Keratinocyte (primary cell): ENCODE measurements around the gene BCAS4. TPM values are rescaled to one million over a fixed set of nuclear protein-coding genes. Genes with fewer than 3 reads are reported as not detected.
A peak's percentile ranks its signal among the peaks of the same experiment; 100 is the strongest.

Experiments used
- DNase-seq: peaks from one replicate; pipeline ENCODE4 v3.0.0-alpha.2; 2011; ENCODE audit warnings: low read depth, missing footprints, low spot score
- FAIRE-seq: peaks from 2 replicates; lab custom pipeline; 2011; peaks lifted over from hg19 to GRCh38; lab: Jason Lieb, UNC
- H2AFZ ChIP-seq: 2 replicates; pipeline ENCODE4 v1.6.0; 2012; ENCODE audit warnings: low read length, control low read depth, inconsistent platforms; ENCODE audit not compliant: control insufficient read depth
- H3K27ac ChIP-seq: 2 replicates; pipeline ENCODE4 v1.5.1; 2011; ENCODE audit warnings: low read length; ENCODE audit not compliant: control insufficient read depth, insufficient read depth
- H3K27me3 ChIP-seq: 3 replicates; pipeline ENCODE4 v1.6.0; 2011; ENCODE audit warnings: low read length; ENCODE audit not compliant: control insufficient read depth, insufficient read depth; ENCODE audit errors: extremely low read depth
- H3K36me3 ChIP-seq, 2 experiments: 2 replicates in 1 of 2; 3 replicates in 1 of 2; pipeline ENCODE4 v1.5.1; 2011; ENCODE audit warnings: low read length in 2 of 2, mild to moderate bottlenecking in 1 of 2; ENCODE audit not compliant: control insufficient read depth in 2 of 2, insufficient read depth in 2 of 2; ENCODE audit errors: extremely low read depth in 1 of 2
- H3K4me1 ChIP-seq: 3 replicates; pipeline ENCODE4 v1.5.1; 2011; ENCODE audit warnings: low read length; ENCODE audit not compliant: control insufficient read depth, insufficient read depth; ENCODE audit errors: extremely low read depth
- H3K4me2 ChIP-seq: 3 replicates; pipeline ENCODE4 v1.6.0; 2011; ENCODE audit warnings: low read depth, low read length; ENCODE audit not compliant: control insufficient read depth, insufficient read depth; ENCODE audit errors: extremely low read depth
- H3K4me3 ChIP-seq, 3 experiments: fragments of 200-600 bp in 1 of 3; sonication (generic) in 1 of 3; 2 replicates in 2 of 3; 3 replicates in 1 of 3; pipeline ENCODE4 v1.5.1; 2011 to 2016; ENCODE audit warnings: low read length in 3 of 3, mild to moderate bottlenecking in 3 of 3, control low read depth in 2 of 3, inconsistent platforms in 1 of 3, low read depth in 1 of 3, mixed read lengths in 1 of 3, mixed run types in 1 of 3, moderate library complexity in 1 of 3; ENCODE audit not compliant: control insufficient read depth in 2 of 3, insufficient read depth in 2 of 3; ENCODE audit errors: extremely low read depth in 1 of 3
- H3K79me2 ChIP-seq: 2 replicates; pipeline ENCODE4 v1.6.0; 2012; ENCODE audit warnings: low read length; ENCODE audit not compliant: control insufficient read depth, insufficient read depth
- H3K9ac ChIP-seq: 3 replicates; pipeline ENCODE4 v1.6.0; 2011; ENCODE audit warnings: low read length; ENCODE audit not compliant: control insufficient read depth, insufficient read depth; ENCODE audit errors: extremely low read depth
- H3K9me1 ChIP-seq: 3 replicates; pipeline ENCODE4 v1.6.0; 2011; ENCODE audit warnings: low read length; ENCODE audit not compliant: control insufficient read depth, insufficient read depth; ENCODE audit errors: extremely low read depth
- H3K9me3 ChIP-seq: 2 replicates; pipeline ENCODE4 v1.5.1; 2012; ENCODE audit warnings: low read depth, low read length; ENCODE audit not compliant: control insufficient read depth
- H4K20me1 ChIP-seq: 3 replicates; pipeline ENCODE4 v1.6.0; 2011; ENCODE audit warnings: low read length; ENCODE audit not compliant: control insufficient read depth, insufficient read depth; ENCODE audit errors: extremely low read depth
- CTCF ChIP-seq, 3 experiments: IDR thresholded peaks in 1 of 3; conservative IDR thresholded peaks in 1 of 3; optimal IDR thresholded peaks in 1 of 3; 2 replicates in 2 of 3; 3 replicates in 1 of 3; pipeline versions ENCODE3 to v1.5.1; 2011; ENCODE audit warnings: low read length in 3 of 3, mild to moderate bottlenecking in 3 of 3, moderate library complexity in 2 of 3, control low read depth in 1 of 3, inconsistent platforms in 1 of 3; ENCODE audit not compliant: insufficient read depth in 2 of 3; ENCODE audit errors: extremely low read depth in 1 of 3
- EZH2 ChIP-seq: IDR thresholded peaks from one replicate; pipeline ENCODE4 v1.6.1; 2012; ENCODE audit warnings: inconsistent platforms, mild to moderate bottlenecking, low read length, moderate library complexity
- dilution Hi-C: fragments of 300-500 bp; cut with MboI; formaldehyde crosslinking; loops from one replicate; pipeline ENCODE4 v1.7.0; 2020; ENCODE audit warnings: low sequenced_read_pairs; ENCODE audit not compliant: extremely low pct_ligation_motif_present
- polyA plus RNA-seq, 5 experiments: library from polyadenylated mRNA; depleted of rRNA in 3 of 5; stranded (reverse) in 3 of 5; stranded (forward) in 1 of 5; unstranded in 1 of 5; fragments of >200 nt; gene quantifications; 1 replicate in 1 of 5; 2 replicates in 3 of 5; 3 replicates in 1 of 5; pipeline versions ENCODE4 v1.2.1 to v1.2.3, GENCODE V29; 2011 to 2012; ENCODE audit warnings: missing spikeins in 2 of 5, low read depth in 1 of 5, low replicate concordance in 1 of 5

Gene BCAS4
- polyA plus RNA-seq, 1 donor (not counting 4 experiments of a cell fraction or from before 2014, with no cell fraction given), result 13.8 TPM

GRCh38 chr20:50848846-50849673 is 54.2 kb downstream of the BCAS4 start:
- peak overlapping the region; percentile 62 for H3K9ac ChIP-seq
- peak overlapping the region; percentile 60 for H3K27ac ChIP-seq
- no peak for DNase-seq
- peak overlapping the region; percentile 61 for H3K4me2 ChIP-seq
- H3K27me3 ChIP-seq, result no peaks in the 10 kb centered on the region
- H3K79me2 ChIP-seq, result no peaks in the 10 kb centered on the region
- no peak for FAIRE-seq
- H3K36me3 ChIP-seq, result no peaks in the 10 kb centered on the region
- H3K4me3 ChIP-seq, result peak overlapping the region in 1 of 3 experiments; percentile 34
- peaks cover 2% of the 10 kb centered on the region for H3K9me1 ChIP-seq
- H3K4me1 ChIP-seq, result peaks cover 44% of the 10 kb centered on the region
- dilution Hi-C loops, result no loop called here
- H4K20me1 ChIP-seq, result no peaks in the 10 kb centered on the region
- peak overlapping the region; percentile 3 for H2AFZ ChIP-seq
- no peaks in the 10 kb centered on the region for H3K9me3 ChIP-seq
- no peak for TF ChIP-seq CTCF (optimal IDR thresholded peaks at IDR 0.05 in 1 of 3, IDR thresholded peaks at IDR 0.05 in 1 of 3, conservative IDR thresholded peaks at IDR 0.05 in 1 of 3; ENCODE audit: extremely low read depth in 1 of 3, insufficient read depth in 2 of 3, low read length in 3 of 3)
- TF ChIP-seq EZH2, result no peak

- peaks cover 31% of the 10 kb centered on the region for H3K4me1 ChIP-seq
- H3K9ac ChIP-seq, result no peak overlapping the region
- H3K27ac ChIP-seq, result no peak overlapping the region
- no peaks in the 10 kb centered on the region for H3K79me2 ChIP-seq
- H3K27me3 ChIP-seq, result no peaks in the 10 kb centered on the region
- DNase-seq (no peak), FAIRE-seq (no peak)
- TF ChIP-seq EZH2 (no peak), CTCF (optimal IDR thresholded peaks at IDR 0.05 in 1 of 3, IDR thresholded peaks at IDR 0.05 in 1 of 3, conservative IDR thresholded peaks at IDR 0.05 in 1 of 3; ENCODE audit: extremely low read depth in 1 of 3, insufficient read depth in 2 of 3, low read length in 3 of 3) (peak in 1 of 3 experiments; percentile 2)
- H3K4me2 ChIP-seq, result no peak overlapping the region
- dilution Hi-C loops, result no loop called here
- H2AFZ ChIP-seq, result no peak overlapping the region
- no peaks in the 10 kb centered on the region for H3K36me3 ChIP-seq
- no peaks in the 10 kb centered on the region for H3K9me3 ChIP-seq
- no peak overlapping the region for H3K4me3 ChIP-seq
- no peaks in the 10 kb centered on the region for H3K9me1 ChIP-seq
- H4K20me1 ChIP-seq, result no peaks in the 10 kb centered on the region
Observed at GRCh38 chr20:50850721-50851286, 55.9 kb downstream of the BCAS4 start.
